ENCODE results near the gene CBFB. TPM values are rescaled to one million over a fixed set of nuclear protein-coding genes. Genes with fewer than 3 reads are reported as not detected.

Gene CBFB
- total and polyA plus RNA-seq, 2 experiments from 2014 or later, result 26.1 to 26.9 TPM

- Histone ChIP-seq H3K4me2 (no peak overlapping the region), H3K27ac (ENCODE audit: low read depth) (no peak overlapping the region), H3K9me2 (ENCODE audit: insufficient read depth) (no peaks in the 10 kb centered on the region), H3K36me3 (ENCODE audit: insufficient read depth) (no peaks in the 10 kb centered on the region), H3K79me2 (replicated peaks; ENCODE audit: insufficient read depth) (peaks cover 64% of the 10 kb centered on the region), H3K4me1 (ENCODE audit: insufficient read depth) (peaks cover 11% of the 10 kb centered on the region; the same call in 1 of the 2 replicates), H3F3A (replicated peaks; ENCODE audit: low read depth) (no peaks in the 10 kb centered on the region), H4K20me1 (replicated peaks; ENCODE audit: insufficient read depth) (peaks cover 40% of the 10 kb centered on the region), H3K27me3 (ENCODE audit: insufficient read depth) (peaks cover 13% of the 10 kb centered on the region), H2AFZ (no peak overlapping the region), H3K4me3 (no peak overlapping the region)
- H3K36me3 Mint-ChIP-seq (ENCODE audit: low read depth), result peaks cover 13% of the 10 kb centered on the region; the same call in 2 of the 3 replicates
- no peaks in the 10 kb centered on the region for H3K9me3 Mint-ChIP-seq
- no peak for TF ChIP-seq ETS1 (IDR thresholded peaks at IDR 0.05)
- no peak for TF ChIP-seq ZNF331 (CRISPR knock-in tag; IDR thresholded peaks at IDR 0.05; ENCODE audit: low read depth)
- no peak for TF ChIP-seq CTCF (conservative IDR thresholded peaks at IDR 0.05; ENCODE audit: low read depth in 2 of 2)
- no peak for TF ChIP-seq REST (IDR thresholded peaks at IDR 0.05; ENCODE audit: unreplicated experiment)
- TF ChIP-seq STAT1 (IDR thresholded peaks at IDR 0.05; ENCODE audit: unreplicated experiment), result no peak
- no peak for TF ChIP-seq ZNF114 (CRISPR knock-in tag; IDR thresholded peaks at IDR 0.05)
- TF ChIP-seq CREB1 (CRISPR knock-in tag; IDR thresholded peaks at IDR 0.05; ENCODE audit: low read depth), result no peak
- TF ChIP-seq EZH2 (IDR thresholded peaks at IDR 0.05; ENCODE audit: low read depth, unreplicated experiment), result no peak
- TF ChIP-seq POLR2AphosphoS5 (IDR thresholded peaks at IDR 0.05; ENCODE audit: low read depth), result no peak
- TF ChIP-seq NANOG (IDR thresholded peaks at IDR 0.05; ENCODE audit: borderline replicate concordance), result no peak
- TF ChIP-seq EZH2phosphoT487 (IDR thresholded peaks at IDR 0.05; ENCODE audit: unreplicated experiment), result no peak
- TF ChIP-seq JUNB (IDR thresholded peaks at IDR 0.05; ENCODE audit: unreplicated experiment), result no peak
- no peak for TF ChIP-seq ZNF462 (CRISPR knock-in tag; IDR thresholded peaks at IDR 0.05)
- H3K27me3 Mint-ChIP-seq (ENCODE audit: insufficient read depth, low read depth, poor library complexity), result peaks cover 8% of the 10 kb centered on the region
- peaks cover 13% of the 10 kb centered on the region for H3K4me1 Mint-ChIP-seq
- no peak overlapping the region for H3K4me3 Mint-ChIP-seq
- ATAC-seq (no peak), DNase-seq (ENCODE audit: low spot score) (no peak)
- no peak overlapping the region for H3K27ac Mint-ChIP-seq
These were observed 5.5 kb downstream of the CBFB start for GRCh38 chr16:67034487-67034886.

All from GM23338 (cell line).